Cardiac muscle cell (in vitro differentiated cells and primary cell): ENCODE measurements around the gene OR5B12. TPM values are rescaled to one million over a fixed set of nuclear protein-coding genes. Genes with fewer than 3 reads are reported as not detected.

Experiments used
- DNase-seq, 2 donors: peaks; one replicate each; pipeline versions ENCODE4 v3.0.0 to v3.0.0-alpha.2; 2010 to 2017; ENCODE audit warnings: low read depth in 1 of 2, low spot score in 1 of 2
- H3K27ac ChIP-seq: fragments of 200-600 bp; sonication (generic); 2 replicates; pipeline ENCODE4 v1.5.1; 2016
- H3K27me3 ChIP-seq: fragments of 200-600 bp; sonication (generic); 2 replicates; pipeline ENCODE4 v1.6.0; 2016; ENCODE audit warnings: control low read depth
- H3K36me3 ChIP-seq: fragments of 200-600 bp; sonication (generic); 2 replicates; pipeline ENCODE4 v1.5.1; 2016; ENCODE audit warnings: control low read depth
- H3K4me1 ChIP-seq: fragments of 200-600 bp; sonication (generic); 2 replicates; pipeline ENCODE4 v1.8.1; 2017; ENCODE audit warnings: low read depth, mild to moderate bottlenecking, mixed run types
- H3K4me3 ChIP-seq: fragments of 200-600 bp; sonication (generic); 2 replicates; pipeline ENCODE4 v1.5.1; 2016; ENCODE audit warnings: mild to moderate bottlenecking
- H3K9me3 ChIP-seq: fragments of 200-600 bp; sonication (generic); 2 replicates; pipeline ENCODE4 v1.5.1; 2017; ENCODE audit warnings: low read depth, mild to moderate bottlenecking, control low read depth
- CTCF ChIP-seq: IDR thresholded peaks from 2 replicates; pipeline ENCODE4 v1.5.1; 2012; ENCODE audit warnings: low read depth, mild to moderate bottlenecking, low read length
- polyA plus RNA-seq: library from polyadenylated mRNA; unstranded; fragments of >200 nt; fragmentation: Nextera tagmentation; extraction: Ambion mirVana; gene quantifications from 2 replicates; pipeline ENCODE4 v1.2.1, GENCODE V29; 2016
- total RNA-seq: library from RNA; depleted of rRNA; stranded (reverse); fragments of >200 nt; gene quantifications from 2 replicates; pipeline ENCODE4 v1.2.3, GENCODE V29; 2016

The OR5B12 gene
- total RNA-seq (not detected in 2 replicates), polyA plus RNA-seq (not detected in 2 replicates)

- Histone ChIP-seq H3K4me3 (no peak within 1 kb of the TSS), H3K36me3 (no peaks in the 10 kb centered on the region), H3K27me3 (no peaks in the 10 kb centered on the region), H3K4me1 (no peaks in the 10 kb centered on the region), H3K9me3 (no peaks in the 10 kb centered on the region), H3K27ac (no peak within 1 kb of the TSS)
- DNase-seq = no peak
- no peak for TF ChIP-seq CTCF
These were observed at the start of gene OR5B12 for GRCh38 chr11:58442136-58442535. Gene OR5B12, minus strand, starts transcription at chr11:58442236. Its CDS starts 2,085 bp downstream, at chr11:58440151.

GRCh38 chr11:58490827-58491226, 48.8 kb upstream of the OR5B12 start:
- no peaks in the 10 kb centered on the region for H3K9me3 ChIP-seq
- H3K4me1 ChIP-seq = no peaks in the 10 kb centered on the region
- no peaks in the 10 kb centered on the region for H3K27me3 ChIP-seq
- H3K36me3 ChIP-seq = no peaks in the 10 kb centered on the region
- no peak for DNase-seq
- no peak overlapping the region for H3K4me3 ChIP-seq
- H3K27ac ChIP-seq = no peak overlapping the region
- no peak for TF ChIP-seq CTCF

- no peak overlapping the region for H3K27ac ChIP-seq
- no peak overlapping the region for H3K4me3 ChIP-seq
- no peaks in the 10 kb centered on the region for H3K27me3 ChIP-seq
- H3K9me3 ChIP-seq = no peaks in the 10 kb centered on the region
- TF ChIP-seq CTCF = no peak
- DNase-seq = no peak
- H3K36me3 ChIP-seq = no peaks in the 10 kb centered on the region
- H3K4me1 ChIP-seq = no peaks in the 10 kb centered on the region
These were observed 45.1 kb upstream of the OR5B12 start for GRCh38 chr11:58487170-58487569.

DNA sequence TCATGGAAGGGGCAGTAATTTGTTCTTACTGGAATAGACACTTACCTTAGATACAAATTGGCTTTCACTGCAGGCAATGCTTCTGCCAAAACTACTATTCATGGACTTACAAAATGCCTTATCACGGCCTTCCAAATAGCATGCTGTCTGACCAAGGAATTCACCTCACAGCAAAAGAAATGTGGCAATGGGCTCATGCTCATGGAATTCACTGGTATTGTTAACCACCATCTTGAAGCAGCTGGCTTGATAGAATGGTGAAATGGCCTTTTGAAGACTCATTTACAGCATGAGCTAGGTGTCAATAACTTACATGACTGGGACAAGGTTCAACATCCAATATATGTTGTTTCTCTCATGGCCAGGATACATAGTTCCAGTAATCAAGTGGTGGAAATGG, 43.9 kb upstream of the OR5B12 start:
- H3K36me3 ChIP-seq = no peaks in the 10 kb centered on the region
- H3K4me1 ChIP-seq = no peaks in the 10 kb centered on the region
- TF ChIP-seq CTCF = no peak
- H3K27ac ChIP-seq = no peak overlapping the region
- no peaks in the 10 kb centered on the region for H3K9me3 ChIP-seq
- H3K4me3 ChIP-seq = no peak overlapping the region
- no peaks in the 10 kb centered on the region for H3K27me3 ChIP-seq
- DNase-seq = no peak

DNA sequence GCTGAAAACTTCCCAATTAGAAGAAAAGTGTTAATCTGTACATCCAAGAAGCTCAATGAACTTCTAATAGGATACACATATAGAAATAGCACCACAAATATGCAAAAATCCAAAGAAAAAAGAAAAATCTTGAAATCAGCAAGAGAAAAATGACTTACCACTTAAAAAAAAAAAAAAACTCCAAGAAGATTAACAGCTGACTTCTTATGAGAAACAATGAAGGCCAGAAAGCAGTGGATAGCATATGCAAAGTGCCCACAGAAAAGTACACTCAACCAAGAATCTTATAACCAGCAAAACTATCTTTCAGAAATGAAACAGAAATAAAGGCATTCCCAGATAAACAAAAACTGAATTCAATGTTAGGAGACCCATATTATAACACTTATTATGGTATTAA, 29.9 kb upstream of the OR5B12 start:
- no peaks in the 10 kb centered on the region for H3K9me3 ChIP-seq

More for the DNA sequence above, 29.9 kb upstream of the OR5B12 start:
- H3K4me3 ChIP-seq = no peak overlapping the region
- no peaks in the 10 kb centered on the region for H3K4me1 ChIP-seq
- no peak overlapping the region for H3K27ac ChIP-seq
- no peaks in the 10 kb centered on the region for H3K36me3 ChIP-seq
- no peak for TF ChIP-seq CTCF
- H3K27me3 ChIP-seq = no peaks in the 10 kb centered on the region
- no peak for DNase-seq
